Stromal cell of bone marrow (primary cell): Measurements from ENCODE around the gene PSTPIP2.
"Not testable (repeated sequence)": the region's sequence is repeated elsewhere in the genome, so short reads cannot be mapped to it uniquely, and the experiment has no call there.

Experiments used
- DNase-seq: peaks from one replicate; pipeline ENCODE4 v3.0.0-alpha.2; 2012; ENCODE audit warnings: low read depth

PSTPIP2 gene

DNA sequence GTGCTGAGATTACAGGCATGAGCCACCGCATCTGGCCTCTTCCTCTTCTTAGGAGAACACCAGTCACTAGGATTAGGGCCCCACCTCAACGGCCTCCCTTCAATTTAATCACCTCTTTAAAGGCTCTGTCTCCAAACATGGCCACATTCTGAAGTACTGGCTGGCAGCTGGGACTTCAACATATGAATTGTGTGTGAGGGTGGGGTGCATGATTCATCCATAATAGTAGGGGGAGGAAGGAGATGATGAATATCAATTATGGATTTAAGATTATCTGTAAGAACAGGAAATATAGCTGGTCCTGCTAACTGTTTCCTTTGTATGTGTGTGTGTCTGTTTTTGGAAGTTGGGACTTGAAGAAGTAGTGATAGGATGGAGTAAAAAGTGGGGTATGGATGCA is 90.2 kb downstream of the PSTPIP2 start:
- DNase-seq: no peak

DNA sequence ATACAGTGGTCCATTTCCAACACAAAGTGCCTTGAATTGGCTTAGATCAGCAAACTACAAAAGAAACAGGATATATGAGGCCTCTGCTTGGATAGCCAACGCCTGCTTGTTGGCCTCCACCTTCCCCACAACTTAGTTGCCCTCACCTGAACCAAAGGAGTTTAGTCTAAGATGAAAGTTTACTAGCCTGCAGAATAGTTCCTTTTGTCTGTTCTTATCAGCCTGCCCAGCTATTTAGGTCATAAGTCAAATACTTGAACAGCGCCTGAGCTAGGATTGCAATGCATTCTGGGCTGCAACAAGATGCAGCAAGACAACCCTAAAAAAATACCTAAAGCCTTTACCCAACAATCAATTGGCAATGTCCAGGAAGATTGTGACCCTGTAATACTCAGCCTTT is 91.8 kb downstream of the PSTPIP2 start:
- no peak for DNase-seq

DNA sequence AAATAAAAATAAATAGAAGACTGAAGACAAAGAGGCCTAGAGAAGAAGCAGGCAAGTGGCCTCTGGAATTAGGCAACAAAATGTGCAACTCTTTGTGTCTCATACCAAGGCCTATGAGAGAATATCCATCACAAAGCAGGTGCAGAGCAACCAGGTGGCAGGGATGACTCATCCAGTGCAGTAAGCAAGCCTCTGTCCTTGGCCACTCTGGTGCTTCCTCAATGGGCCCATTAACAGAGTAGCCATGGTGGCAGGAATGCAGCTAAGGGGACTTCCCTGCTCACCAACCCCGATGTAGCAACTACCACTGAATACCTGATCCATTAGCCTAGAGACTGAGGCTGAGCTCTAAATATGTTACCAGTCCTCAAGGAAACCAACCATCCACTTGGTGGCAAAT is 94.0 kb downstream of the PSTPIP2 start:
- no peak for DNase-seq

DNA sequence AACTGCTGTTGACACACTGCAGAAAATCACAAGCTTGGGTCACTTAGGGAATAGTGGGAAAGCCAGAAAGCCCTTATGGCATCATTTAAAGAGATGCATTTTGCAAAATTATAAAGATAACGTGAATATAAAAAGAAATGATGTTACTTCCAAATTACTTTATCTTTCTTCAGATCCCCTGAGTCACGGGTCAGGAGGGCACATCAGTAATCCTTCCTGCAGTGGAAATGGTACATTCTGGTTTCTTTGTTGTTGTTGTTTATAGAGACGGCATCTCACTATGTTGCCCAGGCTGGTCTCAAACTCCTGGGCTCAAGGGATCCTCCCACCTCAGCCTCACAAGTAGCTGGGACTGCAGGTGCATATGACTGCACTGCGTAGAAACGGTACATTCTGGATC is 95.1 kb downstream of the PSTPIP2 start:
- no peak for DNase-seq

DNA sequence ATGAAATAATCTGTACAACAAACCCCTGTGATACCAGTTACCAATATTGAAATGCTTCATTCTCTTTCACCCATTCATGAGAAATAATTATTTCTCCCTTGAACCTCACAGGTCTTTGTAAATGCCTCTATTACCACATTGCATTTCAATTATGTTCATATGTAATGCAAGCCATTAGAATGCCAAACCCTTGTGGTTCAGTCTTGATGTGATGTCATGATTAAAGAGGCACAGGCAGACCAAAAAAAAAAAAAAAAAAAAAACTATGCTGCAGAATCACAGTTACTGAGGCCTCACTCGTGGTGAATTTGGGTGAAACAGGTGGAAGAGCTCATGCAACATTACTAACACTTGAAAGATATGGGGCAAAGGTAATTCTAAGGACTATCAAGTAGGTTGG is 95.5 kb downstream of the PSTPIP2 start:
- no peak for DNase-seq

DNA sequence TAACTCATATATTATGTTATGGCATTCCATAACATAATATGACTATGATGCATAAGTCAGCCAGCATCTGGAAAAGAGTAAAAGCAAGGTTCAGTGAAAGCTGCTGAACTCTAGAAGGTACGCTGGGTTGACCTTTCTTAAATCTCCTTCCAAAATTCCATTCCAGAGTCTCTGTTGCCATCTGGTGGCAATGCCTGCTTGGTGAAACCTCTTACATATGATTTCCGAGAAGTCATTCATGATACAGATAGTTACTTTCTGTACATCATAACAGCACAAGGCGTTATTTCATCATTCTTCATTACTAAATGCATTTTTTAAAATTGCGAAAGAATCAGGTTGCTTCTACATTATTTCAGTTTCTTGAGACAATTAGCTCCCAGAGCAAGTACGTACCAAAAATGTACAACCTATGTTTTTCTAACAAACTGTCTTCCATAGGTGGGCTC is 97.9 kb downstream of the PSTPIP2 start:
- peak; percentile 70 for DNase-seq

DNA sequence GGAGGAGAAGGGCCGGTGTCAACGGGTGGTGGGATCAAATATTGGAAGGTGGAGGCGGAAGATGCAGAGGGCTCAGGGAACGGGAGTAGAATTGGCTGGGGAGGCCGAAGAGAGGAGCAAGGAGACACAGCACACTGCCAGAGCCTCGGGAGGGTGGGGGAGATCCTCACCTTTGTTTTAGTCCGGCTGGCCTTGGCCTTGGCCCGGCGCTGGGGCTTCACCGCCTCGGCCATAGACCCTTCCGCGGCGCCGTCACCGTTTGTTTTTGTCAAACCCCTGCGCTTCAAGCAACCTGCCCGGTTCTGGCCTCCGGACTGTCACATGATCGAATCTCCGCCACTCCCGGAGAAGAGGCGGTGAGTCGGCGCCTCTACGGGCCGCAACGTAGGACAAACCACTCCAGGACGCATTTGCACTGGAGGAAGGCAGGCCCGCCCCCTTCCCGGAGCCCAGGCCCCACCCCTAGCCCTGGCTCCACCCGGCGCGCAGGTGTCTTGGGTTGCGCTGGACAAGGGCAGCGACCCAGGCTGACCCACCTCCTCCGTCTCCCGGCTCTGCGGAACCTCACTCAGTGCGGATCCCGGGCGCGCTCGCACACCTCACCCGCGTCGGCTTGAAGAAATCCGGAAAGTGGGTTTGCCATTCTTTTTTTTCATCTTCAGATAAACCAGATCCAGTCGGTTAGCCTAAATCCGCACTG is 104.9 kb downstream of the PSTPIP2 start, which contains the start of gene EPG5:
Gene EPG5, minus strand, starts transcription at position 323 of the 700 bp plus-strand sequence. Its CDS starts 90 bp downstream, at position 233.
- peak; percentile 93 for DNase-seq

DNA sequence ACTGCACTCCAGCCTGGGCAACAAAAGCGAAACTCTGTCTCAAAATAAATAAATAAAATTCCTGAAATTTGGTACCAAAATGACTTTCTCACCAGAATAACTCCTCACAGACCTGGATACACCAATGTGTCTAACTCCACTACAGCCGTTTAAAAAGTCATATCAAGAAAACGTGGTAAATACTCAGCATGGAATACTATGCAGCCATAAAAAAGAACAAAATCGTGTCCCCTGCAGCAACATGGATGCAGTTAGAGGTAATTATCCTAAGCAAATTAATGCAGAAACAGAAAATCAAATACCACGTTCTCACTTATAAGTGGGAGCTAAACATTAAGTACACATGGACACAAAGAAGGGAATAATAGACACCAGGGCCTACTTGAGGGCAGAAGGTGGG is 107.1 kb downstream of the PSTPIP2 start:
- not testable (repeated sequence) for DNase-seq

DNA sequence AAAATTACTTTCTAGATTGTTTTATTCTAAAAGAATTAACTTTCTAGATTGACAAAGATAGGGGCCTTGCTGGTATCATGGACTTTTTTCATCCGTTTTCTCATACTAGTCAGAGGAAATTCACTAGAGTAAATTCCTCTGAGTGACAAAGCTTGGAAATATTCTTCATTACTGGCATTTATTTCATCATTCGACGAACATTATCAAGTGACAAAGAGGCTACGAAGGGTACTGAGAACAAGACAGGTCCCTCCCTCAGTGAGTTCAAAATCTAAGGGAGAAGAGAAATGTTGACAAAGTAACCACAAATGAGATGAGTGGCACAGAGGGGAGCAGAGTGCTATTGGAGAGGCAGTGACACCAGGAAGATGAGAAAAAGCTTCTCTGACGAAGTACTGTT is 109.2 kb downstream of the PSTPIP2 start:
- DNase-seq: peak; percentile 41

DNA sequence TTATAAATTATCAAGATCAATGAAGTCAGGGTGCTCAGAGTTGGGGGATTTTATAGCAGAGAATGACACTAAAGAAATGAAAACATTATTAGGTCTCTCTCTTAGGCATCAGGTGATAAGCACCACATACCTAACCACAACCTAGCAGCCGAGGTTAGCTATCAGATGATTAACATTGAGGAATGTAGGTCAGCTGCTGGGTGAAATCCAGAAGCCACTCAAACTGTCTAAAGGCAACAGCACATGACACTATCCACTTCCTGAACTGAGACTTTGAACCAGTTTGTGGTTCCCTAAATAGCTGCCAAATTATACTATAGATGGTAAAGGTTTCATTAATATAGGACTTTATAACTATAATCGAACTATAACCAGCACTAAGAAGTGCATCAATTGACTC is 109.6 kb downstream of the PSTPIP2 start:
- peak; percentile 13 for DNase-seq

DNA sequence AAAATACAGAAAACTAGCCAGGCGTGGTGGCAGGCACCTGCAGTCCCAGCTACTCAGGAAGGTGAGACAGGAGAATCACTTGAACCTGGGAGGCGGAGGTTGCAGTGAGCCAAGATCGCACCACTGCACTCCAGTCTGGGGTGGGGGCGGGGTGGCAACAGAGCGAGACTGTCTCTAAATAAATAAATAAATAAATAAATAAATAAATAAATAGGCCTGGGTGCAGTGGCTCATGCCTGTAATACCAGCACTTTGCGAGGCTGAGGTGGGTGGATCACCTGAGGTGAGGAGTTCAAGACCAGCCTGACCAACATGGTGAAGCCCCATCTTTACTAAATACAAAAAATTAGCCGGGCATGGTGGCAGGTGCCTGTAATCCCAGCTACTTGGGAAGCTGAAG is 112.6 kb downstream of the PSTPIP2 start:
- not testable (repeated sequence) for DNase-seq

DNA sequence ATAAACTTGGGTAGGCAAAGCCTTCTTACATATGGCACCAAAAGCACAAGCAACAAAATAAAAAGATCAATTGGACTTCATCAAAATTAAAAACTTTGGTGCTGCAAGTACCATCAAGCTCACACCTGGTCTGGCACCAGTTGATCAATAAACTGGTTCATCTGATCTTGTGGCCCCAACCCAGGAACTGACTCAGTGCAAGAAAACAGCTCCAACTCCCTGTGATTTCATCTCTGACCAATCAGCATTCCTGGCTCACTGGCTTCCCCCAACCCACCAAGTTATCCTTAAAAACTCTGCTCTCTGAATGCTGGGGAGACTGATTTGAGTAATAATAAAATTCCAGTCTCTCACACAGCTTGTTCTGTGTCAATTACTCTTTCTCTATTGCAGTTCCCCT is 113.3 kb downstream of the PSTPIP2 start:
- DNase-seq: no peak

DNA sequence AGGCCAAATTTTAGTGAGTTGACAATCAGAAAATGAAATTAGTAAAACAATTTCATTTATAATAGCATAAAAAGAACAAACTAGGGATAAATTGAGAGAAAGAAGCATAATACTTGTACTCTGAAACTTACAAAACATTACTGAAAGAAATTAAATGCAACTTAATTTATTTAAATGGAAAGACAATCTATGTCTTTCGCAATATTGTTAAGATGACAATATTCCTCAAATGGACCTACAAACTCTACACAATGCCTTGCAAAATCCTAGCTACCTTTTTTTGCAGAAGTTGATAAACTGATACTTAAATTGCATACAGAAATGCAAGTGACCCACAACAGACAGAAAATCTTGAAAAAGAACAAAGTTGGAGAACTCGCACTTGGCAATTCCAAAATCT is 114.0 kb downstream of the PSTPIP2 start:
- no peak for DNase-seq

DNA sequence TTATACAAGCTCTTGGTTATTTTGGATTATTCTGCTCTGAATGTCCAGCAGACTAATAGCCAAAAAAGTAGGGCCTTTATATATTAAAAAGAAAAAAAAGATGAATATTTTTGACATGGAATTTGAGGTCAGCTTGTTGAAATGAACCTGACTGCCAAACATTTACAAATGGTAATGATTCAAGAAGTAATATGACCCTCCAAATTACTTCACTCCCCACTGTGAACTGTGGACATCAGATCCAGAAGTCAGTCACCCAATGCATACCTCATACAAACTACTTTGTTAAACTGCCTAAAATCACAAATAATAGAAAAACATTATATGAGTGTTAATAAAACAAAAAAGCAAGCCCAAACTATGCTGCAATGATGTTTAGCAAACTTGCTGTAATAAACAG is 115.0 kb downstream of the PSTPIP2 start:
- DNase-seq: peak; percentile 76

DNA sequence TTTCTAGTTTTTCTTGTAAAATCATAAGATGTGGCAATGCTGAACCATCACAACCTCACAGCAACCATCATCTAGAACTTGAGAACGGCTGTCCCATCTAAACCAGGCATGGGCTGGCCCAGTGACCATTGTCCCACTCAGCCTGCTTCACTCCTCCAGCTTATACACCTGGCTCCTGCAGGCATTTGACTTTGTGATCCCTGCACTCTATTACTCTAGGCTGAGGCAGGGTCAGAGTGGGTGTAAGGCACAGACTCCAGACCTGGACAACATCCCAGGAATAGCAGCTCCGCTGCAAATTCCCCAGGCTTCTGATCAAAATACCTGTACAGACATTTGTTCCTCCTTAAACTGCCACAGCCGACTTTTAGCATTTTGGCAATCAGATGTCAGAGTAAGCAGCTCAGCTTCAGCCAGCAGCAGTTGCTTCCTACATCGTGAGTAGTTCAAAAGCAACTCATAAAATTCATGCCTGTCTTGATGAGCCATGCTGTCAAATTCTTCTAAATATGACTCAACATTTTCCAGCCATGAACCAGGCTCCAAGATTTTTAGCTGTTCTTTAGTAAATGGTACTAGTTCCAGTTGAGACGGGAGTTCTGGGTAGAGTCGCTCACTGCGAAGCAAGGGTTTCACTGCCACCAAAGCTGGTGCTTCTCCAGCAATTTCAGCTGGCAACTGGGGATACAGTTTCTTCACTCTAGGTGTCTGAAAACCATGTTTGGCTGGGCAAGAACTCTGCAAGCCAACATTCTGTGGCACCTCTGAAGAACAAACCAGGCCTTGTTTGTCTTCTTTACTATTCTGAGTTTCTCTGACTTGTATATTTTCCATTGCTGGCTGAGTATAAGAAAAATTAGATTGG is 117.8 kb downstream of the PSTPIP2 start:
- peak; percentile 89 for DNase-seq

DNA sequence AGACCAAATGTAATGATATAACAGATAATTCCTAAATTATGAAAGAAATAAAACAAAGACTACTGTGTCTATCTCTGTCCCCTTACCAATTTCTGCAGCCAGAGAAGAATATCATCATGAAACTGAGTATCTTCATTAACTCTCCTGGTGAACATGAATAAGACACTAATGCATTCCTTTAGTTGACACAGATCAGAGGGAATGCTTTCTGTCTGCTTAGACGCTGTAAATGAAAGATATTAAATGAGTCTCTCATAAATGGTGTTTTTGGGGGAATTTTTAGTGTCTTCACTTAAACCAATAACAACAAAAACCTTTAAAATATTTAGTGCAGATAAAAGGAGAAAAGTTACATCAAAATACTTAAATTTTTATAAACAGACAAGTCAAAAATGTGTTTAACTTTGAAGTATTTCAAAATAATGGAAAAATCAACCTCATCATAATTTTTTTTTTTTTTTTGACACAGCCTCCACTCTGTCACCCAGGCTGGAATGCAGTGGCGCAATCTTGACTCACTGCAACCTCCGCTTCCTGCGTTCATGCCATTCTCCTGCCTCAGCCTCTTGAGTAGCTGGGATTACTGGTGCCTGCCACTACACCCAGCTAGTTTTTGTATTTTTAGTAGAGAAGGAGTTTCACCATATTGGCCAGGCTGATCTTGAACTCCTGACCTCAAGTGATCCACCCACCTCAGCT is 120.9 kb downstream of the PSTPIP2 start:
- DNase-seq: peak; percentile 80

DNA sequence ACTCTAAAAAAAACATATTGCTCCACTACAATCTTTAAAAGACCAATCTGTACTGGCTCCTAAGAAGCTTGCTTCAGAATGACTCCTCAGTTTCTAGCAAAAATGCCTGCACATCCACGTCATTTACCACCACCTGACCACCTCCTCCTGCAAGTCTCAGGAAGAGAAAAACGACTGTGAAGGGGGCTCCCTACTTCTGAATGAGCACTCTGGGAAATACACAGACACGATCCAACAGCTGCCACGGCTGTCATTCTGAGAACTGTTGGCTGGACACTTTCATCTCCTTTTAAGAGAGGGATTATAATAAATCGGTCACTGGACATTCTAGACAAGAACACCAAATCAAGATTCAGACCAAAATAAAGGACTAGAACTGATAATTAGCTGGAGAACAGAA is 126.4 kb downstream of the PSTPIP2 start:
- no peak for DNase-seq

DNA sequence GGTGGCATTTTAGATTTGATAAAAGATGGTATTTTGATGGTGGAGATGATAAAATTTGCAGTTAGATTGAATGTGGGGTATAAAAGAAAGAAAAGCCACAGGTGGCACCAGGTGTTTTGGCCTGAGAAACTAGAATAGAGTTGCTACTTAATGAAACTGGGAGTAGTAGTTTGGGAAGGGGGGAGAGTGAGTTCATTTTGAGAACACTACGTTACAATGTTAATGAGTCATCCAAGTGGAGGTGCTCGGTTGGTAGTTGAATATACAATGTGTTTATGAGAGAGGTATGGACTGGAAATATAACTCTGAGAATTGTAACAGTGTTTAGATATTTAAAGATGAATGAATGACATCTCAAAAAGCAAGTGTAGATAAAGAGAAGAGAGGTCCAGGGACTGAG is 131.3 kb downstream of the PSTPIP2 start:
- no peak for DNase-seq

DNA sequence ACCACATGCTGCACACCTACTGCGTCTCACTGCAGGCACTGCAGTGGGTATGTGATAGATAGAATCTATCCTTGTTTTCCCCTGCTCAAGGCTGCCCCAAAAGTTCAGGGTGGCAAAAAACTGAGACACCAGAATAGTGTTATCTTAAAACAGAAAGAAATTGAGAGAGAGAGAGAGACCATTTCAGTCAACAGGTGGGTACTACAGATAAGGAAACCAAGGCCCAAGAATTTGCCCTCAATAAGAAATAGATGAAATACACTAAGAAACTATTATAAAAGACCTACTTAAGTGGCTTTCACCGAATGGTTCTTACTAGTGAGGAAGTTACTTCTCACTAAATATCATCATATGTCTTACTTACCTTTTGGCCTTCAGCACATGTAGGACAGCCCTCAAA is 132.8 kb downstream of the PSTPIP2 start:
- DNase-seq: no peak

DNA sequence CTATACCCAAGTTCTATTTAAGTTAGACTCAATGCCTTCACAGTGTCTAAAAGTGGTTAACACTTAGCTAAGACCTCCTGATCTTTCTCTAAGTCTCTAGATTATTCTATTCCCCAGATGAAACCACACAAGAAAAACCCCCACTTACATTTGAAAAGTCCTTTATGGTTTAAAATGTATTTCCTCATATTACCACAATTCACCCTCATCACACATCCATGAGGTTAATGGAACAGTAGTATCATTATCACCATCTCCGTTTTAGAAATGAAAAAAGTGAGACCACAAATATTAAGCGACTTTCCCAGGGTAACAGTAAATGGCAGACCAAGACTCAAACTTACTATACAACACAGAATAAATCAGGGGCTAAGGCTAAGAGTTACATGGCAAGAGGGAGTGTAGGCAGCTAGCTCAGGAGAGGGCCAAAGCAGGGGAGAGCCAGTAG is 133.5 kb downstream of the PSTPIP2 start:
- DNase-seq: no peak

DNA sequence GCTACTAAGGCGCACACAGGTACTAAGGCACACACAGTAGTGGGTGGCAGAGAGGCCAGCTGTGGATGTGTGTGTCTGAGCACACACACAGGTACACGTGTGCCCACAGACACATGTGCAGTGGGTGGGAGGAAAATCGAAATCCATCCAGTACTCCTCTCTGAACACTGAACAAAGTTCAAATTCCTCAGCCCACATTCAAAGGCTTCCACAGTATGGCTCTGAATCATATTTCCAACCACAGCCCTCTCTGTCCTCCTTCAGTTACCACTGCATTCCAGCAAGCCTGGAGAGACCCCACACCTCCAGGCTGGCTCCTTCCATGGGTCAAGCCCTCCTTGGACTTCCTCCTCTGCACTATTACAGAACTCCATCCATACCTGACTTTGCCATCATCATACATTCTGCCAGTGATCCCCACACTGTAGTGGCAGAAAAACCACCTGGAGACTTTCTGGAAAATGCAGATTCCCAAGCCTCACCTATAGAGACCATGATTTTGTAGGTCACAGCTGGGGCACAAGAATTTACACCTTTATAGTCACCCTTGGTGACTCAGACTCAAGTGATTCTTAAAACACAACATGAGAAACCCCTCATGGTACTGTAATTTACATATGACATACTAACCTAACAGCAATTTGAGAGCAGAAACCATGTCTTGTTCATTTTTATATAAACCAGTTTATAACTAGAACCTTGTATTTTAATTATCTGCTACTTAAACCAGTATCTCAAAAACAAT is 136.3 kb downstream of the PSTPIP2 start:
- no peak for DNase-seq
